B cell (primary cell): ENCODE measurements around the gene SCRT2. TPM values are rescaled to one million over a fixed set of nuclear protein-coding genes. Genes with fewer than 3 reads are reported as not detected.

ENCODE experiments used
- ATAC-seq: fragments of 200-7000 bp; cut with Tn5 transposase; one replicate; pipeline ENCODE4 v1.10.0; 2021; ENCODE audit warnings: low read depth, mild to moderate bottlenecking, moderate number of reproducible peaks, moderate library complexity
- CTCF ChIA-PET: fragments of 350-600 bp; sonication (Branson Sonifier 250); formaldehyde crosslinking; loops from one replicate; lab custom pipeline; 2021; ENCODE audit warnings: antibody characterized with exemption, inconsistent platforms; lab: Charles Lee
- POLR2A ChIA-PET: fragments of 350-600 bp; sonication (Branson Sonifier 250); formaldehyde crosslinking; loops from one replicate; lab custom pipeline; 2021; ENCODE audit warnings: antibody characterized with exemption; lab: Charles Lee
- DNase-seq: peaks from one replicate; pipeline ENCODE4 v3.0.0; 2013
- H2AFZ ChIP-seq: 2 replicates; pipeline ENCODE4 v1.6.1; 2012; ENCODE audit warnings: mild to moderate bottlenecking, low read depth, low read length; ENCODE audit not compliant: insufficient read depth, poor library complexity, severe bottlenecking
- H3K27ac ChIP-seq, 2 donors: 1 replicate in 1 of 2; 2 replicates in 1 of 2; pipeline ENCODE4 v1.5.1; 2012 to 2013; ENCODE audit warnings: low read length in 2 of 2, mild to moderate bottlenecking in 2 of 2, moderate library complexity in 1 of 2
- H3K27me3 ChIP-seq, 4 experiments: fragments of 200-600 bp in 1 of 4; sonication (generic) in 1 of 4; replicated peaks in 1 of 4; 1 replicate in 2 of 4; 2 replicates in 2 of 4; pipeline versions ENCODE4 v1.6.1 to v1.7.0; 2013 to 2016; ENCODE audit warnings: low read length in 3 of 4, mild to moderate bottlenecking in 2 of 4, mixed read lengths in 1 of 4, moderate library complexity in 1 of 4; ENCODE audit not compliant: insufficient read depth in 4 of 4, control insufficient read depth in 3 of 4; ENCODE audit errors: control extremely low read depth in 1 of 4
- H3K36me3 ChIP-seq, 2 experiments: replicated peaks in 1 of 2; 1 replicate in 1 of 2; 2 replicates in 1 of 2; pipeline versions ENCODE4 v1.6.1 to v1.7.1; 2013; ENCODE audit warnings: low read length in 1 of 2; ENCODE audit not compliant: insufficient read depth in 2 of 2, control insufficient read depth in 1 of 2; ENCODE audit errors: control extremely low read depth in 1 of 2, extremely low read depth in 1 of 2
- H3K4me1 ChIP-seq, 2 donors: fragments of 200-600 bp in 1 of 2; sonication (generic) in 1 of 2; 1 replicate in 1 of 2; 2 replicates in 1 of 2; pipeline versions ENCODE4 v1.5.1 to v1.6.1; 2013 to 2017; ENCODE audit warnings: low read length in 2 of 2; ENCODE audit not compliant: control insufficient read depth in 2 of 2, insufficient read depth in 2 of 2
- H3K4me2 ChIP-seq: replicated peaks from 2 replicates; pipeline ENCODE3; 2012; ENCODE audit warnings: mild to moderate bottlenecking, low read depth, low read length; ENCODE audit not compliant: poor library complexity, severe bottlenecking
- H3K4me3 ChIP-seq, 5 experiments: fragments of 200-600 bp in 1 of 5; sonication (generic) in 1 of 5; 1 replicate in 3 of 5; 2 replicates in 2 of 5; pipeline versions ENCODE4 v1.5.1 to v1.7.0; 2011 to 2016; ENCODE audit warnings: low read length in 4 of 5, mild to moderate bottlenecking in 4 of 5, low read depth in 2 of 5, control low read depth in 1 of 5, moderate library complexity in 1 of 5; ENCODE audit not compliant: insufficient read depth in 1 of 5; ENCODE audit errors: control extremely low read depth in 1 of 5, extremely low read depth in 1 of 5
- H3K79me2 ChIP-seq: fragments of 200-600 bp; sonication (generic); one replicate; pipeline ENCODE4 v1.6.0; 2016; ENCODE audit warnings: low read length; ENCODE audit not compliant: control insufficient read depth, insufficient read depth
- H3K9ac ChIP-seq: fragments of 200-600 bp; sonication (generic); 2 replicates; pipeline ENCODE4 v1.6.1; 2017; ENCODE audit warnings: mild to moderate bottlenecking, low read length, moderate library complexity
- H3K9me3 ChIP-seq, 3 donors: one replicate each; pipeline versions ENCODE4 v1.6.1 to v1.7.1; 2013; ENCODE audit warnings: low read length in 2 of 3; ENCODE audit not compliant: control insufficient read depth in 2 of 3, insufficient read depth in 1 of 3; ENCODE audit errors: control extremely low read depth in 1 of 3
- H4K20me1 ChIP-seq: 2 replicates; pipeline ENCODE4 v1.6.0; 2012; ENCODE audit warnings: mild to moderate bottlenecking, low read length; ENCODE audit not compliant: insufficient read depth, control insufficient read depth, poor library complexity, severe bottlenecking
- H3K27ac Mint-ChIP-seq: one replicate; pipeline ENCODE4 v1.8.0; 2021; ENCODE audit warnings: mixed read lengths
- H3K27me3 Mint-ChIP-seq: one replicate; pipeline ENCODE4 v1.8.0; 2021; ENCODE audit warnings: mixed read lengths
- H3K4me1 Mint-ChIP-seq: one replicate; pipeline ENCODE4 v1.8.0; 2021; ENCODE audit warnings: mixed read lengths
- H3K4me3 Mint-ChIP-seq: one replicate; pipeline ENCODE4 v1.8.0; 2021; ENCODE audit warnings: mixed read lengths
- H3K9me3 Mint-ChIP-seq: one replicate; pipeline ENCODE4 v1.8.0; 2022; ENCODE audit warnings: mixed read lengths; ENCODE audit not compliant: insufficient read depth
- EZH2 ChIP-seq: IDR thresholded peaks from 2 replicates; pipeline ENCODE4 v1.6.1; 2012; ENCODE audit warnings: borderline replicate concordance, low read depth, mild to moderate bottlenecking, moderate library complexity, low read length; ENCODE audit not compliant: insufficient read depth, poor library complexity, severe bottlenecking
- WGBS: methylation state at CpG from one replicate; pipeline ENCODE4 v1.1.5; 2013; ENCODE audit warnings: missing lambda C conversion rate; ENCODE audit not compliant: insufficient coverage; 5-methylcytosine and 5-hydroxymethylcytosine counted together
- intact Hi-C: fragments of 100-400 bp; cut with micrococcal nuclease; formaldehyde crosslinking; loops from one replicate; pipeline ENCODE4 v1.10.0; 2022
- polyA plus RNA-seq: library from polyadenylated mRNA; depleted of rRNA; stranded (reverse); fragments of >200 nt; gene quantifications from 2 replicates; pipeline ENCODE4 v1.2.3, GENCODE V29; 2012
- total RNA-seq, 2 donors: library from RNA; stranded (reverse); fragments of 120-200 nt in 1 of 2; gene quantifications; 1 replicate in 1 of 2; 2 replicates in 1 of 2; pipeline versions ENCODE4 v1.2.3 to v1.2.4, GENCODE V29; 2013 to 2022
- TF ChIP-seq, protein P1 (sequence below): fragments of 200-600 bp; IDR thresholded peaks from one replicate; pipeline ENCODE4 v1.8.0; 2022; ENCODE audit warnings: antibody characterized with exemption, mild to moderate bottlenecking

The SCRT2 gene
- total and polyA plus RNA-seq, 2 donors (not counting 1 experiment from before 2014, with no cell fraction given): not detected

DNA sequence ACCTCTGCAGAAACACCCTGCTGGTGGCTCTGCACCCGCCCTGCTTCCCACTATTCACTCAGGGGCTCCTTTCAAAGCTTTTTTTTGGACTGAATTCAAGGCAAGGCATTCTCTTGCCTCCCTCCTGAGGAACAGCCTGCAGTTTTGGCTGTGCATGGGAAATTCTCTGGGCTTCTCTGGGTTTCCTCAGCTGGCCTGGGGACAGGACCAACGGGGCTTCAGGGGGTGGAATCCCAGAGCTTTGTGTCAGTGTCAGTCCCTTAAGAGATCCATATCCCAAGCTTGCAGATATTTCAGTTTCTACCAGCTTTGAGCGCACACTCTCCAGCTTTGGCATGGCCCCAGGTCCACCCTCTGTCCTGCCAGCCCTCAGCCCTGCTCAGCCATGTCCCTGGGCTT, 2.0 kb downstream of the SCRT2 start:
- DNase-seq (no peak), ATAC-seq (no peak)
- Histone ChIP-seq H3K4me3 (no peak overlapping the region), H3K9ac (no peak overlapping the region), H4K20me1 (no peaks in the 10 kb centered on the region), H3K9me3 (peaks cover 0 to 6% (median 0%) of the 10 kb centered on the region in 3 donors), H3K27ac (no peak overlapping the region), H3K4me1 (peaks cover 16 to 20% of the 10 kb centered on the region in 2 donors), H2AFZ (no peak overlapping the region), H3K36me3 (no peaks in the 10 kb centered on the region), H3K4me2 (no peak overlapping the region), H3K79me2 (no peaks in the 10 kb centered on the region), H3K27me3 (peaks cover 0 to 78% (median 34%) of the 10 kb centered on the region in 4 experiments)
- Mint-ChIP-seq H3K27me3 (peaks cover 67% of the 10 kb centered on the region), H3K27ac (no peak overlapping the region), H3K9me3 (no peaks in the 10 kb centered on the region), H3K4me1 (peaks cover 19% of the 10 kb centered on the region), H3K4me3 (no peak overlapping the region)
- CTCF ChIA-PET: no interaction called here
- intact Hi-C loops: no loop called here
- TF ChIP-seq EZH2: no peak
- TF ChIP-seq, protein P1, sequence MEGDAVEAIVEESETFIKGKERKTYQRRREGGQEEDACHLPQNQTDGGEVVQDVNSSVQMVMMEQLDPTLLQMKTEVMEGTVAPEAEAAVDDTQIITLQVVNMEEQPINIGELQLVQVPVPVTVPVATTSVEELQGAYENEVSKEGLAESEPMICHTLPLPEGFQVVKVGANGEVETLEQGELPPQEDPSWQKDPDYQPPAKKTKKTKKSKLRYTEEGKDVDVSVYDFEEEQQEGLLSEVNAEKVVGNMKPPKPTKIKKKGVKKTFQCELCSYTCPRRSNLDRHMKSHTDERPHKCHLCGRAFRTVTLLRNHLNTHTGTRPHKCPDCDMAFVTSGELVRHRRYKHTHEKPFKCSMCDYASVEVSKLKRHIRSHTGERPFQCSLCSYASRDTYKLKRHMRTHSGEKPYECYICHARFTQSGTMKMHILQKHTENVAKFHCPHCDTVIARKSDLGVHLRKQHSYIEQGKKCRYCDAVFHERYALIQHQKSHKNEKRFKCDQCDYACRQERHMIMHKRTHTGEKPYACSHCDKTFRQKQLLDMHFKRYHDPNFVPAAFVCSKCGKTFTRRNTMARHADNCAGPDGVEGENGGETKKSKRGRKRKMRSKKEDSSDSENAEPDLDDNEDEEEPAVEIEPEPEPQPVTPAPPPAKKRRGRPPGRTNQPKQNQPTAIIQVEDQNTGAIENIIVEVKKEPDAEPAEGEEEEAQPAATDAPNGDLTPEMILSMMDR: no peak
- POLR2A ChIA-PET: no interaction called here
- WGBS: 67% methylated on average over 2 of the region's 3 CpGs

GRCh38 chr20:672963-673602, 2.5 kb downstream of the SCRT2 start:
- H3K4me3 ChIP-seq: no peak overlapping the region
- H3K4me2 ChIP-seq: no peak overlapping the region
- H3K4me1 ChIP-seq: peaks cover 16 to 20% of the 10 kb centered on the region in 2 donors
- H3K27ac Mint-ChIP-seq: no peak overlapping the region
- intact Hi-C loops: no loop called here
- WGBS: 27% methylated on average over 7 of the region's 7 CpGs
- no peak overlapping the region for H3K4me3 Mint-ChIP-seq
- peaks cover 0 to 76% (median 31%) of the 10 kb centered on the region in 4 experiments for H3K27me3 ChIP-seq
- TF ChIP-seq EZH2: no peak
- TF ChIP-seq, protein P1: no peak
- H3K27me3 Mint-ChIP-seq: peaks cover 65% of the 10 kb centered on the region
- no peaks in the 10 kb centered on the region for H3K9me3 Mint-ChIP-seq
- no peak overlapping the region for H3K27ac ChIP-seq
- H3K9me3 ChIP-seq: peaks cover 0 to 6% (median 0%) of the 10 kb centered on the region in 3 donors
- no peaks in the 10 kb centered on the region for H3K79me2 ChIP-seq
- peaks cover 19% of the 10 kb centered on the region for H3K4me1 Mint-ChIP-seq
- H3K36me3 ChIP-seq: no peaks in the 10 kb centered on the region
- H4K20me1 ChIP-seq: no peaks in the 10 kb centered on the region
- H3K9ac ChIP-seq: no peak overlapping the region
- POLR2A ChIA-PET: no interaction called here
- DNase-seq (no peak), ATAC-seq (no peak)
- no peak overlapping the region for H2AFZ ChIP-seq
- CTCF ChIA-PET: no interaction called here
